T-helper 2 cell (primary cell): ENCODE measurements around the gene ENTR1.

Source experiments
- DNase-seq, 5 experiments: peaks; one replicate each; pipeline versions ENCODE4 v3.0.0 to v3.0.0-alpha.2; 2012 to 2022

Gene ENTR1

DNA sequence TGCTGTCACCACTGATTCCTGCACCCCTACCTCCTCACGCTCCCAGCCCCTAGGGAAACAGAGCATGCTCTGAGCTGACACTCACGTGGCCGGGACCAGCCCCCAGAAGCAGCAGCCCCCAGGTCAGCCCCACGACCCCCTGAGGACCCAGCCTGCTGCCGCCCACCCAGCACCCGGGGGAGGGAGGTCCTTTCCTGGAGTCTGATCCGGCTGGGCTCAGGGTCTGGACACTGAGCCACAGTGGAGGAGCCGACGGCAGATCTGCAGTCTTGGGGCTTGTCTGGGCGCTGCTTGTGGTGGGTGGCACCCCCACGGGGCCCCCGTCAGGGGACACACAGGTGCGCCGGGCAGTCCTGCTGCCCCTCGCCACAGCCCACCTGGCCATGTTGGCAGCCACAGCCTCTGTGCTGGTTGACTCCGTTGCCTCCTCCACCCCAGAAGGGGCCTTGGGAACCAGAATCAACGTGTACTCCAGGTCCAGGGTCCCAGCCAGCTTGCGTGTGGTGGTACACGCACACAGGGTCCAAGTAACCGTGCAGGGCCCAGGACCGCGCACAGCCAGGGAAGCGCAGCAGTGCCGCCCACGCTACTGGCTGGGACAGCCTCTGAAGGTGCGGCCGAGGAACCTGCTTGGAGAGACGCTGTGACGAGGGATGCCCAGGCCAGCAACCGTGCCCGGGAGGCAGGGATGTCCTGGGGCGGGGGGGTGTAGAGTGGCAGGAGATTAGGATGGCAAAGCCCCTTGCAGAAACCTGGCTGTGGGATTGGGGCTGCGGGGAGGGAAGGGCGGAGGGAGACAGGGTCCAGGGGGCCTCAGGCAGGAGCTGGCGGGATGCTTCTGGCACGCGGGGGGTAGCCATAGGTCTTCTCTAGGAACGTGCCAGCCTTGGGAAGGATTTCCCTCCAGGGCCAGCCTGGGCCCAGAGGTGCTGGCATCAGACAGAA lies 50.4 kb downstream of the ENTR1 start:
- no peak for DNase-seq

DNA sequence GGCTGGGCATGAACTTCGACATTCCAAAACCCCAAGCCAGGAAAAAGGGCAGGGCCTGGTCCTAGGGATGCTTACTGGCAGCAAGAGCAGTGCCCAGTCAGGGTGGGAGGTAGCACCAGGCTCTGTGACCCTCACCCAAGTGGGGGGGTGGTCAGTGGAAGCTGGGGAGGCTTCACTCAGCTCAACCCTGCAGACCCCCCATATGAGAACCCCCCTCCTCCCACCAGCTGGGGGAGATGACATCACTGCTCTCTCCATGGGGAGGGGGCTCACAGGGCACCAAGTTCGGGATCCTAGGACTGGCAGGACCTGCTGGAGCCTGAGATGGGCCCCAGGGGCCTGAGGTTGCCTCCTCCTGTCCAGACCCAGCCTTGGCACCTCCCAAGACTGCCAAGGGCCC lies 51.5 kb downstream of the ENTR1 start:
- no peak for DNase-seq

DNA sequence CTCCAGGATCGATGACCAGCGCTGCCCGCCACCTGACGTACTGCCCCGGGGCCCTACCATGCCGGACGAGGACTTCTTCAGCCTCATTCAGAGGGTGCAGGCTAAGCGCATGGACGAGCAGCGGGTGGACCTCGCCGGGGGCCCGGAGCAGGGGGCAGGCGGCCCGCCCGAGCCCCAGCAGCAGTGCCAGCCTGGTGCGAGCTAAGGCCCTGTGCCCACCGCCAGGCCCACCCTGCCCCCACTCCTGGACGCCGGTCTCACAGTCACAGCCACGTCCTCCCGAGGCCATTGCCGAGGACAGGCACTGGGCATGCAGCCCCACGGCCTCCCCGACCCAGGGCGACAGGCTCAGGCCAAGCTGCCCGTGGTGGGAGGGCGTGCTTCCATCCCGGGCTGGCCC lies 52.4 kb downstream of the ENTR1 start:
- no peak for DNase-seq

DNA sequence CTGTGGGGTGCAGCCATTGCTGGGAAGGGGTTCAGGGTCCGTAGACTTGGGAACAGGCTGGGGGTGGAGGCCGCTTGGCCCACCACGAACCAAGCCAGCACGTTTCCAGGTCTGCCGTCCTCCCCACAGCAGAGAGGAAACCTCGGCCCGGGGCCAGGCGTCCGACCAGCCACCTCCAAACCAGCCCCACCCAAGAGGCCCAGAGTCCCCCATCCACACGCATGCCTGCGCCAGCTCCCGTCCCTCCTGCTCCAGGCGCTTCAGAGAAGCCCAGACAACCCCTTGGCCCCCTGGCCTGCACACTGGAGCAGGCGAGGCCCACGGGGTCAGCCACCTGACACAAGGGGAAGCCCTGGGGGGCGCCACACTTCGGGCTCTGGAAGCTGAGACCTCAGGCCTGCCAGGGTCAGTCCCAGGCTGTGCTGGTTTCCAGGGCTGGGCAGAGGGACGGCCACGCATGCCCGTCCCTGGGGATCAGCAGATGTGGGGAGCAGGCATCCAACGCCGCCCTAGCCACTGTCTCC lies 53.1 kb downstream of the ENTR1 start:
- DNase-seq, result no peak

DNA sequence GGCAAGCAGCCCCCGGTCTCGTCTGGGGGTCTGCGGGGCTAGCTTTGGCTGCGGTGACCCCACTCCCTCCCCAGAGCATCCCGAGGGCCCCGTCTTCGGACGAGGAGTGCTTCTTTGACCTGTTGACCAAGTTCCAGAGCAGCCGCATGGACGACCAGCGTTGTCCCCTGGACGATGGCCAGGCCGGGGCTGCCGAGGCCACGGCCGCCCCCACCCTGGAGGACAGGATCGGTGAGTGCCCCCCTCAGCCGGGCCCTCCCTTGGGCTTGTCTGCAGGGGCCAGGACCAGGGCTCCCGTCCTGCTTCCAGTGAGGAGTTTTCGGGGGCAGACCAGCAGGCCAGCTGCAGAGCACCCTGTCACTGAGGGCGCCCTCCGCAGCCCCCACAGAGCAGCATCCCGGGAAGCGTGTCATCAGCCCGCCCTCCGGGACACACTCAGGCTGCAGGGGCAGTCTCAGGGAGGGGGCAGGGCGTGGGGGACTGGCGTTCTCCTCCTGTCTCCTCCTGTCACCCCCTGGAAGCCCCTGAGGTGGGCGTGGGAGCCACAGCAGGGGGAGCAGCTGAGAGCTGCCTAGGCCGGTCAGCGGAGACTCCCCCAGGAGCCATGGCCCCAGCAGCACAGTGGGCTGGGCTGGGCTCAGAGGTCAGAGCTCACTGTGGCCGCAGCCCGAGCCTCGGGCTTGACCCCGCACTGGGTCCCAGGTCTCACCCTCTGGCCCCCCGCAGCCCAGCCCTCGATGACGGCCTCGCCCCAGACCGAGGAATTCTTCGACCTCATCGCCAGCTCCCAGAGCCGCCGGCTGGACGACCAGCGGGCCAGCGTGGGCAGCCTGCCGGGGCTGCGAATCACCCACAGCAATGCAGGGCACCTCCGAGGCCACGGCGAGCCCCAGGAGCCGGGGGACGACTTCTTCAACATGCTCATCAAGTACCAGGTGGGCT lies 54.5 kb downstream of the ENTR1 start:
- no peak for DNase-seq

DNA sequence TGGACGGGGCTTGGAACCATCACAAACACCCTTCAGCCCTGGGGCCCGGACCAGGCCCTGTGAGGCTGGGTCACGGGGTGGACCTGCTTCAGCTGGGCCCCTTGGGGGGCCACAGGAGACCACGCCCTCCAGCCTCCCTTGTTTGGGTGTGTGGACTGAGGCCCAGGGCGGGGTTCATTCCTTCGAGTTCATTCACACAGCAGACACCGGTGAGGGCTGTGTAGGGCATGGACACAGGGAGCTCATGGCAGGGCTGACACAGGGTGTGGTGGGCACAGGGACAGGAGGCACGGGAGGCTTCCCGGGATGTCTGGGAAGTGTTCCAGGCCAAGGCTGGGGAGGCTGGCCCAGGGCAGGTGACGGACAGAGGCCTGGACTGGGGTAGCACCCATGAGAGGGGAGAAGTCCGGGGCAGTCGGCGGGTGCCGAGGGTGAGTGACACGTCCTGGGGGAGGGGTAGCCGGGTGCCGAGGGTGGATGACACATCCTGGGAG lies 55.8 kb downstream of the ENTR1 start:
- no peak for DNase-seq

DNA sequence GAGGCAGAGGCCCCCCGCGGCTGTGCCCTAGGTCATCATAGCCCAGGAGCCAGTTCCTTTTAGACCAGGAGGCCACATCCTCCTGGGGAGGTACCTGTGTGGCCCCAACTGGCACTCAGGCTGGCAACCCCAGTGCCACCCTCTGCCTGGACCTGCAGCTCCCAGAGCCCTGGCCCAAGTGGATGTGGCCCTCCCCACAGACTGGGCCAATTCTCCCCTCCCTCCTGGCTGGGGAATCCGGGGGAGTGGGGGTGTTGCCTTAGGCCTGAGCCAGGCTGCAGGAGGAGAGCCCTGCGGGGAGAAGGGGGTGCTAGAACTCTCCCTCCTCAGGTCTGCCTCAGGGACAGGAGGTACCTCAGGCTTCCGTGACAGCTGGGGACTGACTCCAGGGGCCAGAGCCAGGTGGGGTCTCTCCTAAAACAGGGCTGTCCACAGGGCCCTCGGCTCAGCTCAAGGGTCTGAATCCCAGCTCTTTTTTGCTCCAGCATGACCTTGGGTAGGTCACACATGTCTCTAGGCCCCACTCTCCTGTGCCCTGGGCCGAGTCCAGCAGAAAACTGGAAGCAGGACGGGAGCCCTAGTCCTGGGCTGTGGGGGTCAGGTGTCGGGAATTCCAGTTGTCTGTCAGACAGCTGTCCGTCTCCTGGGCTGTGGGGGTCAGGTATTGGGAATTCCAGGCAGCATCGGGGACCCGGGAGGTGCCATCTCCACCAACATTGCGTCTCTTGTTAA lies 56.5 kb downstream of the ENTR1 start:
- DNase-seq, result no peak

DNA sequence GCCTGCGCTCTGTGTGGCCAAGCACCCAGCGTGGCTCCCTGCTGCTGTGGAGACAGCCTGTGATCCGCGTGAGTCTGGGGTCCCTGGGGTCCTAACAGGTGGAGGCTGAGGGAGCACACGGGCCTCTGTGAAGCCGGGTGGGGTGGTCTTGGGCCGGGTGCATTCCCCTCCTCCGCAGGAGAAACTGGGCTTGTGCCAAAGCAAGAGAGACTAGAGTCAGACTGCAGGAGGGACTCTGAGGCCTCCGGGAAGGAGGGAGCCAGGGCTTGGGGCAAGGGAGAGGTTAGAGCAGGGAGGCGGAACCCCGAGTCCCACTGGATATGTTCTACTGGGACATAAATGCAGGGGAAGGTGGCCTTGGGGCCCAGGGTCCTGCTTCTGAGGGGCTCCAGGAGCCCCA lies 57.3 kb downstream of the ENTR1 start:
- DNase-seq, result no peak

DNA sequence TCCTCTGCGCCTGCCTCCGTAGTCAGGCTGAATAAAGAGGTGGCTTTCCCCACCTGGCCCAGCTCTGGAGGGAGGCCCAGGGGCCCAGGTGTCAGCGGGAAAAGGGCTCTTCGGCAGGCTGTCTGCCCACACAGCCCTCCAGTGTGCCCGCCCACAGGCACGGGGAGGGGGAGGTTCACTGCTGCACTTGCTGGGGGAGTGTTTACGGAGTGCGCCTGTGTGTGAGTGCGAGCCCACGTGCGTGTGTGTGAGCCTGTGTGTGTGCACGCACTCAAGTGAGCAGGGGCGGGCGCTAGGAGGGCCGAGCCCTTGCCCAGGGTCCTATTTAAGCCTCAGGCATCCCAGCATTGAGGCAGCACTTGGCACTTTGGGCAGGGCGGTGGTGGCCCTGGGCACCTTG lies 57.7 kb downstream of the ENTR1 start:
- no peak for DNase-seq
